Kidney capillary endothelial cell (primary cell): ENCODE measurements around the gene CEP350.
A peak's percentile ranks its signal among the peaks of the same experiment; 100 is the strongest.

Experiments
- DNase-seq: peaks from one replicate; pipeline ENCODE4 v3.0.0-alpha.2; 2018; ENCODE audit warnings: low spot score

The CEP350 gene, protein sequence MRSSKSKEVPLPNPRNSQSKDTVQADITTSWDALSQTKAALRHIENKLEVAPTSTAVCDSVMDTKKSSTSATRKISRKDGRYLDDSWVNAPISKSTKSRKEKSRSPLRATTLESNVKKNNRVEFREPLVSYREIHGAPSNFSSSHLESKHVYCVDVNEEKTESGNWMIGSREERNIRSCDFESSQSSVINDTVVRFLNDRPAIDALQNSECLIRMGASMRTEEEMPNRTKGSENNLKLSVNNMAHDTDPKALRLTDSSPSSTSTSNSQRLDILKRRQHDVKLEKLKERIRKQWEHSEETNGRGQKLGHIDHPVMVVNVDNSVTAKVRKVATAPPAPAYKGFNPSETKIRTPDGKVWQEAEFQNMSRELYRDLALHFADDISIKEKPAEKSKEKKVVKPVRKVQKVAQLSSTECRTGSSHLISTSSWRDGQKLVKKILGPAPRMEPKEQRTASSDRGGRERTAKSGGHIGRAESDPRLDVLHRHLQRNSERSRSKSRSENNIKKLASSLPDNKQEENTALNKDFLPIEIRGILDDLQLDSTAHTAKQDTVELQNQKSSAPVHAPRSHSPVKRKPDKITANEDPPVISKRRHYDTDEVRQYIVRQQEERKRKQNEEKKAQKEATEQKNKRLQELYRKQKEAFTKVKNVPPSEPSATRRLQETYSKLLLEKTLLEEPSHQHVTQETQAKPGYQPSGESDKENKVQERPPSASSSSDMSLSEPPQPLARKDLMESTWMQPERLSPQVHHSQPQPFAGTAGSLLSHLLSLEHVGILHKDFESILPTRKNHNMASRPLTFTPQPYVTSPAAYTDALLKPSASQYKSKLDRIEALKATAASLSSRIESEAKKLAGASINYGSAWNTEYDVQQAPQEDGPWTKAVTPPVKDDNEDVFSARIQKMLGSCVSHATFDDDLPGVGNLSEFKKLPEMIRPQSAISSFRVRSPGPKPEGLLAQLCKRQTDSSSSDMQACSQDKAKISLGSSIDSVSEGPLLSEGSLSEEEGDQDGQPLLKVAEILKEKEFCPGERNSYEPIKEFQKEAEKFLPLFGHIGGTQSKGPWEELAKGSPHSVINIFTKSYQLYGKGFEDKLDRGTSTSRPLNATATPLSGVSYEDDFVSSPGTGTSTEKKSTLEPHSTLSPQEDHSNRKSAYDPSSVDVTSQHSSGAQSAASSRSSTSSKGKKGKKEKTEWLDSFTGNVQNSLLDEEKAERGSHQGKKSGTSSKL (N-terminal part only)

DNA sequence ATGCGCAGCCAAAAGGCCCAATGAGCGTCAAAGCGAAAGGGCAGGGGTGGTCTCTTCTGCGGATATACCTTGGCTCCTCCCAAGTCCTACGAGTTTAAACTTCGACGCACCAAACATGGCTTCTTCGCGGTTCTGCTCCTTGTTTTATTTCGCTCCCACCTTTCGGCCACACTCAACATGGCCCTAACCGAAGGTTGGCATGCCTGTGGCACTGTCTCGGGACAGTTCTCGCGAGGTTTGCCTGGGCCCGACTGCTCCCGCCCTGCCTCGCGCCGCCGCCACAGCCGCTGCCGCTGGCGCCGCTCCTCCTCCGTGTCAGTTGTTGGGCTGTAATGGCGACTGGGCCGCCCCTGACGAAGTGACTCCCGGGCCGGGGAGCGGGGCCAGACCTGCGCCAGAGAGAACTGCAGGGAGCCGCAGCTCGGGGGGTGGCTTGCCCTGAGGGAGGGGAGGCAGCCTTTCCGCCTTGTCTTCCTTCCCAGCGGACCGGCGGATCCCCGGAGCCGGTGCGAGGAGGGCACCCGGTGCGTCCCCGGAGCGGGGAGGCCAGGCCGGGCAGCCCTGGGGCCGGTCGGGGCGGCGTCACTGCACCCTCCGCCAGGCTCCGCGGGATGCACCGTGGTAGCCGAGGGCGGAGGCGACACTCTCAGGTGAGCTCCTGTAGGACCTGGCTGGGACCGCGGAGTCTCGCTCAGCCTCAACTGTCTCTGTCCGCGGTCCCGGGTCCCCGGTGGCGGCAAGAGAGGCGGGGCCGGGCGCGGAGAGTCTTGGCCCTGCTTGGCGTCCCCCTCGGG lies at the start of gene CEP350:
TSS of gene CEP350 (plus strand) at position 318 of the 794 bp plus-strand sequence. CDS start 31,372 bp downstream, outside the sequence.
- DNase-seq, result peak; percentile 99

DNA sequence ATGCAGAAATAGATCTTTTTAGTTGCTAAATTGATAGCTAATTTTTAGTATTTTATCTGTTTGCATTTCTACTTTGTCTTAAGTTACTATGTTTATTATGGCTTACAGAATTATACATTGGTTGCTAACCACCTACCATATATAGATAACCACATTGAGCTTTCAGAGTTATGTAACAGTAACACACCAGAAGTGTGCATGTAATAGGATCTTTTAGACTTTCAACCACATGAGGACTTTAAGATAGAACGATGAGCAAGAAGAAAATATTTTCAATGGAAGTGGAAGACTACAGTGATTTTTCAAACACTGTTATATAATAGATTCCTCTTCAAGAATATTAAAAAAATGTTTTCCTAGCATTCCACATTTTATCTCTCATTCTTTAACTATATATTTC lies 43.7 kb upstream of the CEP350 start:
- no peak for DNase-seq

DNA sequence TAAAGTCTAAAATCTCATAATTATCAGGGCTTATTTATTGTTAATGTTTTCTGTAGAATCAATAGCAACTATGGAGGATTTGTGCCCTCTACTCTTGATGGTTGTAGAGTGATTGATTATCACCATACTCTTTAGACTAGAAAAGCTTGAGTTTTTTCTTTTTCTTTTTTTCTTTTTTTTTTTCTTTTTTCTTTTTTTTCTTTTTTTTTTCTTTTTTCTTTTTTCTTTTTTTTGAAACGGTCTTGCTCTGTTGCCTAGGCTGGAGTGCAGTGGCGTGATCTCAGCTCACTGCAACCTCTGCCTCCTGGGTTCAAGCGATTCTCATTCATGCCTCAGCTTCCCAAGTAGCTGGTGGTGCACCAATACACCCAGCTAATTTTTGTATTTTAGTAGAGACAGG lies 42.8 kb upstream of the CEP350 start:
- no peak for DNase-seq

DNA sequence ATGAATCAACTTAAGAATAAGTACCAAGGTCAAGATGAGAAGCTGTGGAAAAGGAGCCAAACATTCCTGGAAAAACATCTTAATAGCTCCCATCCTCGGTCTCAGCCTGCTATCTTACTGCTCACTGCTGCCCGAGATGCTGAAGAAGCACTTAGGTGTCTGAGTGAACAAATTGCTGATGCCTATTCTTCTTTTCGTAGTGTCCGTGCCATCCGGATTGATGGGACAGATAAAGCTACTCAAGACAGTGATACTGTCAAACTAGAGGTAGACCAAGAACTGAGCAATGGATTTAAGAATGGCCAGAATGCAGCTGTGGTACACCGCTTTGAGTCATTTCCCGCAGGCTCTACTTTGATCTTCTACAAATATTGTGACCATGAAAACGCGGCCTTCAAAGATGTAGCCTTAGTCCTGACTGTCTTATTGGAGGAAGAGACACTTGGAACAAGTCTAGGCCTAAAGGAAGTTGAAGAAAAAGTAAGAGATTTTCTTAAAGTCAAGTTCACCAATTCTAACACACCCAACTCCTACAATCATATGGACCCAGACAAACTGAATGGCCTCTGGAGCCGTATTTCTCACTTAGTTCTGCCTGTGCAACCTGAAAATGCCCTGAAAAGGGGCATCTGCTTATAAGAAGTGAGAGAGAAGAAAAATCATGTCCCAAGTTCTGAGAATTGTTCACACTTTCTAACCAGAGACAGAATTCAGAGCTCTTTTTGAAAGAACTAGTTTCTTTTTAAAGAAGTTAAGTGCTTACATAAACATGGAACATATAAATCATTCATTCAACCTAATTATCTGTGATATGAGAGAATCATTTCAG lies 36.8 kb upstream of the CEP350 start:
- no peak for DNase-seq

DNA sequence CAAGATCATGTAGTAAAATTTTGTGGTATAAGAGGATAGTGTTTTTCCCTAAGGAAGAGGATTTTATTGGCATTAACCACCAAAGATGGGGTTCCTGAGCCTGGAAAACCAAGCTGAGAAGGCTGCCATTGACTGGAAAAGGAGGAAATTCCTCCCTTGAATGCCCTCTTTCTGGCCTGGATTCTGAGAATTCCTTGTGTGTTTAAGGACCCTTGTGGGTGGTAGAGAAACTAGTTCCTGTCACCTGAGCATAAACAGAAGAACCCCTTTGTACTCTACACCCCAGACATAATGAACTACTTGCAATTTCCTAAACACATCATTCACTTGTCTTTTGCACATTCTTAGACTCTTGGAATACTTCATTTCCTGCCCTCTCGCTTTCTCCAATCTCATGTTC lies 33.1 kb upstream of the CEP350 start:
- no peak for DNase-seq

DNA sequence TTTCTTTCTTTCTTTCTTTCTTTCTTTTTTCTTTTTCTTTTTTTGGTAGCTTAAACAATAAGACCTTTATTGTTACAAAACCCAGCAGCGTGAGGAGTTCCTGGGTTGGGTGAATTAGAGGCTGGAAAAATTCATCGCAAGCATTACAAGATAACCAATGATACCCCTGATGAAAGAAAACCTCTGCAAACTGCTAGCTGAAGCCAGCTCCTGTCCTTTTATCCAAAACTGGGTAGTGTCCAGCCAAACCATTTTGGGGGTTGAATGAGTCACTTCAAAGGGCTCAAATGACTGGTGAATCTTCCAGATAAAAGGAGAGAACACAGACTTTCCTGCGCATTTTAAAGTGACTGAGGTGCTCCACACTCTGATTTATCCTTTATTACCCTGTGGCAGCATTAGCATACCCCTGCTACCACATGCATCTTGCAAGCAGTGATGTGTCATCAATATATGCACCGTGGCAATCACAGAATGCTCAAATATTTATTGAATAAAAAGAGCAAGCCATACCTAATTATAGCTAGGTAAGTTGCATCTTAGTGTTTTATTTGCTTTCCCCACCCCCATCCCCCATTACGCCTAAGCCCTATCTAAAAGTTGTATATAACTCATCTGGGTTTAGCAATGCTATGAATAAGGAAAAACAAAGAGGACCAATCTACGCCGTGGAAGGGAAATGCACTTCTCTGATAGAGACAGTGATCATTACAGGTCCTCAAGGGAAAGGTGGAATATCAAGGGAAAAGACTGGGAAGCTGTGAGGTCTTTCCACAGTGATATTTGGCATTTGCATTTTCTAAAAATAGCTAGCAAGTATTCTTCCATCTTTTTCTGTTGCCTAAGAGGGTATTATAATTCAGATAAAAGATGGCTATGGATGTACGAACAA lies 32.4 kb upstream of the CEP350 start:
- no peak for DNase-seq

DNA sequence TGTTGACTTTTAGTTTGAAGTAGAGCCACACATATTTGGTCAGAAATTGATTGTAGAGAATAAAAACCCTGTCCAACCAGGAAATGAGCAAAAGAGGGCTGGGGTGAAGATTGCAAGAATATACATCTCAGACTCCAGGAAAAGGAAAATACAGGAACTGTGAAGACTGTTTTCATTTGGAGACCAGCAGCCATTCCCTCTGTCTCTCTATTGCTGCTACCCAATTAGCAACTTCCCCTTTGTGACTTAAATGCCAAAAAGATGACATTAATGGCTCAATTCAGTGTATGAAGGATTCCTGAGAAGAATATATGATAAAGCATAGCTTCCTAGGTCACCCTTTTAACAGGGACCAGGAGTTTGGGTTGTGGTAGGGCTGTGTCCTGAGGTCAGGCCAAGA lies 31.6 kb upstream of the CEP350 start:
- DNase-seq, result no peak

DNA sequence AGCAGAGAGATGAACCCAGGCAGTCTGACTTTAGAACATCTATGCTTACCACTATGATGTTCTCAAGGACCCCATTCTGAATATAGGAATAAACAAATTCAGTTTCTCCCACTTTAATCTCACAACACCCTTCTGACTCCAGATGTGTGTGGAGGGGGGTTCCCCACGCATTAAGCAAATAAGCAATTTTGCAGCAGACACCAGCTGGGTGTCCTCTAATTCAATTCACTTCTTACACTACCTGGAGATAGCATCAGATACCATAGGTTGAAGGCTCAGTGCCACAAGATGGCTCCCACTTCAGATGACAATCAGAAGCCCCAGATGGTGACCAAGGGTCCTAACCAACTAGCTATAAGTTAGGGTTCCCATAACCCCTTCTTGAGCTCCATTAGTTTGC lies 30.3 kb upstream of the CEP350 start:
- DNase-seq, result no peak

DNA sequence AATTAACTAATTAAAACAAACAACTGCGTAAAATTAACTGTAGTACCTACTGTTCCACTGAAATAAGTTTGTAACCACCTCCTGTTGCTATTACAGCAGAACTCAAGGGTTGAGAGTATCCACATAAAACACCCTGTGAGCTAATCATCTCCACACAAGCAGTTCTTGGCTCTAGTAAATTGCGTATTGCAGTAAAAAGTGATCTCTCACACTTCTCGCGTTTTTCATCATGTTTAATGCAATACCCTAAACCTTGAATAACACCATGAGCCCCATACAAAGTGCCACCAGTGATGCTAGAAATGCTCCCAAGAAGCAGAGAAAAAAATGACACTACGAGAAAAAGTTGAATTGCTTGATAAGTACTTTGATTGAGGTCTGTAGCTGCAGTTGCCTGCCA lies 29.3 kb upstream of the CEP350 start:
- DNase-seq, result no peak

DNA sequence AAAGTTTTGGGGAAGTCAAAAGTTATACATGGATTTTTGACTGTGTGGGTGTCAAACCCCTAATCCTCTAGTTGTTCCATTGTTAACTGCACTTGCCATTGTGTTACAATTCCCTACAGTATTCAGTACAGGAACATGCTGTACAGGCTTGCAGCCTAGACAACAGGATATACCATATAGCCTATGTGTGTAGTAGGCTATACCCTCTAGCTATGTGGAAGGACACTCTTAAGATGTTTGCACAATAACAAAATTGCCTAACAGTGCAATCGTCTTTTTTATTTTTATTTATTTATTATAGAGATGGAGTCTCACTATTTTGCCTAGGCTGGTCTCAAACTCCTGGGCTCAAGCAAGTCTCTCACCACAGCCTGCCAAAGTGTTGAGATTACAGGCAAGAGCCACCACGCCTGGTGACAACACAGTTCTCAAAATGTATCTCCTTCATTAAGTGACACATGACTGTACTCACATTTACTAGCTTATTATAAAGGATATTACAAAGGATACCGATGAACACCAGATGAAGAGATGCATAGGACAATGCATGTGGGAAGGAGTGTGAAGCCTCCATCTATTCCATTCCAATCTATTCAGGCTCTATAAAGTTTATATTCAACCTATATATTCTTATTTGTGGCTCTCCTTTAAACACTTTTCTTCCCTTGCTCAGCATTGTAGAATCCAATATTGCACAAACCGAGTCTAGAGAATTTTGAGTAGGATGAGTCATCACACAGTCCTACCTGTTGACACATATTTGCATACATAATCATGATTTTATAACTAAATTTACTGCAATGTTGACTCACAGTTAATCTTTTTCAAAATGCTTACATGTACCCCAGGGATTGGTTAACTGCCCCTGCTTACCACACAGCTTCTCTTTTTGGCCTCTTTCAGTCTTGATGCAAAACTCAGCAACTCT lies 28.4 kb upstream of the CEP350 start:
- DNase-seq, result no peak

DNA sequence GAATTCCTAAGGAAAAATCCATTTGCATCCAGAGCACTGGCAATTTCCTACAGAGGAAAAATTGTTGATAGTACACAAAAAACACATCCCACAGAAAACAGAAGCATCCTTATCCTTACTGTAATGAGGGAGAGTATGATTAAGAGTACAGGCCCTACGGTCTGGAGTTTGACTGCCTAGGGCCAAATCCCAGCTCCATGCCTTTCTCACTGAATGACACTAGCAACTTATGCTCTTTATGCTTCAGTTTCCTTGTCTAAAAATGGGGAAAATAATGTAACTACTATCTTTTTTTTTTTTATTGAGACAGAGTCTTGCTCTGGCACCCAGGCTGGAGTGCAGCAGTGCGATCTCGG lies 27.8 kb upstream of the CEP350 start:
- DNase-seq, result no peak

DNA sequence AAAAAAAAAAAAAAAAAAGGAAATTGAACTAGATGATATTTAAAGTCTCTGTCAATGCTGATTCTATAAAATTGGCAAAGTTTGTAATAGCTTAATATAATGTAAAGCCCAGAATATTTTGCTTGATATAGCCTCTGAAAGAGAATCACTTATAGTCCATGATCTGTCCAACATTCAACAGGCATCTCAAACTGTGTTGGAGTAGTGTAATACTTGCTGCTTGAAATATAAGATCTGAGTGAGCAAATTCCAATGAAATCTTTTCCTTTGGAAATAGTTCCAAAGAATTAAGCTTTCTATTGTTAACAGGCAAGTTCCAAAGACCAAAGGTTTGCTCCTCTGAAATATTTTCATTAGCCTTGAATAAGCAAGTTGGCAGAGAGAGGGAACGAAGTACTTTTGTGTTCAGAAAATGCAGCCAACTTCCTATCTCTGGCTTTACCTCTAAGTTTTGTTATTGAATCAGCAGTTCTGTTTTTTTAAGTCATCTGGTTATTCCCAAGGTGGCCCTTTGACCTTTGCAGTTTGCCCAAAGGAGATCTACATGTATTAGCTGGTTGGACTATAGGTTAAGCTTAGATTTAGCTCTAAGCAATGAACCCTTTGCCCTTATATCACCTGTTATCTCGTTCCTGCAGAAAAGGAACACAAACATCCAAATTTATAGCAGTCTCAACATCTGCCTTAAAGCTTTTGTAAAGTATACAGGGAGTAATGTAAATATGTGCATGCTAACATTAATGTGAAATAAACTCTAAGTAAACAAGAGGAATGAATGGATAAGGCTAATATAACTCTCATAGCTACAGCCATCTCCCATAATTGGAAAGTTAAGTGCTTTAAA lies 24.4 kb upstream of the CEP350 start:
- DNase-seq, result no peak

DNA sequence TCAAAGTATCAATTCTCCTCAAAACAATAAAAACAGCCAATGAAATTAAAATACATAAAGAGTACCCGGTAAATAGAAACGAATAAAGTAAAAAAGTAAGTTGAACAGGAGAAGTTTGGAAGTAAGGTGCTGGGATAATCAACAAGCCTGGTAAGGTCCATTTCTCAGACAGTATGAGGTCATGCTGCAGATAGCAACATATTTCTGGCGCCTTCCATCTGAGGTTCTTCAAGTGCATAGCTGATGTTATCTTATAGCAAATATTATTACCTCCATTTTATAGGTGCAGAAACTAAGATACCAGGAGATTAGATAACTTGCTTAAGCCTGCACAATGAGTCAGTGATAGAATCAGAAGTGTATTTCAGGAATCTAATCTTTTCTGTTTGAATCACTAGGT lies 23.7 kb upstream of the CEP350 start:
- no peak for DNase-seq

DNA sequence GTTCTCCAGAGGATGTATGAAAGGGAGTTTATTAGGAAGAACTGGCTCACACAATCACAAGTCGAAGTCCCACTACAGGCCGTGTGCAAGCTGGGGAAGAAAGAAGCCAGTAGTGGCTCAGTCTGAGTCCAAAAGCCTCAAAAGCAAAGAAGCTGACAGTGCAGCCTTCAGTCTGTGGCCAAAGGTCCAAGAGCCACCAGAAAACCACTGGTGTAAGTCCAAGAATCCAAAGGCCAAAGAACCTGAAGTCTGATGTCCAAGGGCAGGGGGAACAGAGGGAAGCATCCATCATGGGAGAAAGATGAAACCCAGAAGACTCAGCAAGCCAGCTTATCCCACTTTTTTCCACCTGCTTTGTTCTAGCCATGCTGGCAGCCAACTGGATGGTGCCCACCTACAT lies 21.4 kb upstream of the CEP350 start:
- DNase-seq, result no peak

DNA sequence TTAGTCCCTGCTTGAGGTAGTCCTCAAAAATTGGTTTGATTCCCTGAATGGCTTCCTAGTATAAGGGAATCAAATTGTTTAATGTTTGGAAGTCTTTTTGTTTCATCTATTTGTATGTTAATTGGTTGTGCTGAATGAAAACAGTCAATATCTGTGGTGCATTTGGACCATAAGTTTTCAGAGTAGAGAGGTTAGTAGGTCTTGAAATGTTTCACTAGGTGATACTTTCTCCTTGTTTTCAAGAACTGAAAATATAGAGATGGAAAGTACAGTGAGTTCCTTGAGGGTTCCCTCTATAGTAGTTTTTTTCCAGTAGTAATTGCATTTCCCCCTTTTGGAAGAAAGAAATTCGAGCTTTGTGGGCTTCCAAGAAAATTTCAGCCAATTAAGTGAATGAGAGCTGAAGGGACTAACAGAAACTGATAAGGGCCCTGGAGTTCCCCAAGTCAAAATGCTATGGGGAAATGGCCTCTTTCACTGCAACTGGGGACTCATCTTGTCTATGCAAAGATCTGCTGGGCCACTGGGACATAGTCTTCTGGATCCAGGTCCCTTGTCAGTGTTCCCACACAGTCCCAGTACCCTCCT lies 18.6 kb upstream of the CEP350 start:
- DNase-seq, result no peak

DNA sequence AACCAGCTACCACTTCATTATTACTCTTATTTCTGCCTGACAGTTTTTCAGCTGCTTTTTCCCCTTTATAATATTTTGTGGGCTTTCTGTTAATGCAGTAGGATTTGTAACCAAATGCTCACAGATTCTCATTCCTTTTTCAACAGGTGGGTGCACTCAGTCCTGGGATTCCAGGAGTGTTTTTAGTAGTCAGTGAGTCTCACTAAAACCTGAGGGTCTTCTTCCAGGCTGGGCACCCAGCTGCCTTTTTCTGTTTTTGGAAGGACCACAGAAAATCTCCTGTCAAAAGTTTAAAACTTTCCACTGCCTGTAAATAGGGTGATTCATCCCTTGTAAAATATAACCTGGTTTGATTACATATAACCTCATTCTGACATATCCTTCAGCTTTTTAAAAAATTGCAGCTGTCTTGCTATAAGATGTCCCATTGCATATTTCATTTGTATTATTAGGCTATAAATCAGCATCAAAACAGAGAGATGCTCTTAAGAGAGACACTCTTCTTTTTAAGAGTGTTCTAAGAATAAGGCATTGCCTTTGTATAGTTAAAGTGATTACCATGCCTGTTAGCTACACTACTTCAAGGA lies 16.8 kb upstream of the CEP350 start:
- no peak for DNase-seq

DNA sequence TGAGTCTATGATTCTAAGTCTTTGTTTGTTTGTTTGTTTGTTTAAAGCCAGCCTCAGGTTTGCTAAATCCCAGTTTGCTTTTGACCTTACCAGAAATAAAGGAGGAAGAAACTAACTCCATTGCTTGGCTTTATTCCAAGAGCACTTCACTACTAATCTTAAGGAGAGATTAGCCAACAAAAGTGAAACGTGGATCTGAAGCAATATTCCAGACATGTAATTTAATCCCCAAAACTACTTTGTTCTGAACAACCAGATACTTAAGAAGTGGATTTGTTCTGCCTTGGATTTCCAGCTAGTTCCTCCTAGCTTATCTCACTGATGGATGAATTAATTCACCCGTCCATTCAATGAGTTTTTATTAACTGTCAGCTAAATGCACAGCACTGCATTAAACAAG lies 15.9 kb upstream of the CEP350 start:
- no peak for DNase-seq
